ENCODE measurements around the gene GAK. TPM values are rescaled to one million over a fixed set of nuclear protein-coding genes. Genes with fewer than 3 reads are reported as not detected.

GAK gene
- total RNA-seq, 1 donor from 2014 or later, result 89.1 TPM

DNA sequence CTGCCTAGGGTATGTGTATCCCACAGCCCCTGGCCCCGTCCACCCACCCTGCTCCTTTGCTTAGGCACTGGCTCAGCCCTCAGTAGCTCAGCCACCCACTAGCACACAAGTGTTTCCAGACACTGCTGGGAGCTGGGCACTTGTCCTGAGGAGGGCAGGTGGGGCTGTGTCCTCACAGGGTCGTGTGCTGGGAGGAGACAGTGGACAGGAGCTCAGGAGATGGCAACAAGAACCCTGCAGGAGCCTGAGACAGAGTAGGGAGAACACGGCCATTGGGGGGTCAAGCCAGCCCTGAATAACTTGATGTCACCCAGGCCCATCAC lies 100.7 kb downstream of the GAK start:
- Histone ChIP-seq H3K4me3 (no peak overlapping the region), H3K4me1 (peaks cover 5% of the 10 kb centered on the region), H3K9me3 (no peaks in the 10 kb centered on the region), H3K36me3 (no peaks in the 10 kb centered on the region), H3K27ac (no peak overlapping the region), H3K27me3 (peaks cover 8% of the 10 kb centered on the region)
- TF ChIP-seq, protein P1, sequence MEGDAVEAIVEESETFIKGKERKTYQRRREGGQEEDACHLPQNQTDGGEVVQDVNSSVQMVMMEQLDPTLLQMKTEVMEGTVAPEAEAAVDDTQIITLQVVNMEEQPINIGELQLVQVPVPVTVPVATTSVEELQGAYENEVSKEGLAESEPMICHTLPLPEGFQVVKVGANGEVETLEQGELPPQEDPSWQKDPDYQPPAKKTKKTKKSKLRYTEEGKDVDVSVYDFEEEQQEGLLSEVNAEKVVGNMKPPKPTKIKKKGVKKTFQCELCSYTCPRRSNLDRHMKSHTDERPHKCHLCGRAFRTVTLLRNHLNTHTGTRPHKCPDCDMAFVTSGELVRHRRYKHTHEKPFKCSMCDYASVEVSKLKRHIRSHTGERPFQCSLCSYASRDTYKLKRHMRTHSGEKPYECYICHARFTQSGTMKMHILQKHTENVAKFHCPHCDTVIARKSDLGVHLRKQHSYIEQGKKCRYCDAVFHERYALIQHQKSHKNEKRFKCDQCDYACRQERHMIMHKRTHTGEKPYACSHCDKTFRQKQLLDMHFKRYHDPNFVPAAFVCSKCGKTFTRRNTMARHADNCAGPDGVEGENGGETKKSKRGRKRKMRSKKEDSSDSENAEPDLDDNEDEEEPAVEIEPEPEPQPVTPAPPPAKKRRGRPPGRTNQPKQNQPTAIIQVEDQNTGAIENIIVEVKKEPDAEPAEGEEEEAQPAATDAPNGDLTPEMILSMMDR (IDR thresholded peaks at IDR 0.05), result no peak
- TF ChIP-seq POLR2A (IDR thresholded peaks at IDR 0.05) (no peak), POLR2AphosphoS5 (IDR thresholded peaks at IDR 0.05; ENCODE audit: insufficient read depth in 1 of 2, low read depth in 1 of 2) (no peak)
- intact Hi-C loops (cut with DNase I), result no loop called here
- no peak for DNase-seq (ENCODE audit: extremely low spot score in 2 of 2)

GRCh38 chr4:830601-831482 lies 101.3 kb downstream of the GAK start:
- Histone ChIP-seq H3K4me3 (no peak overlapping the region), H3K36me3 (no peaks in the 10 kb centered on the region), H3K27ac (no peak overlapping the region), H3K4me1 (peaks cover 5% of the 10 kb centered on the region), H3K9me3 (no peaks in the 10 kb centered on the region), H3K27me3 (peaks cover 8% of the 10 kb centered on the region)
- no peak for DNase-seq (ENCODE audit: extremely low spot score in 2 of 2)
- intact Hi-C loops (cut with DNase I), result no loop called here
- TF ChIP-seq, protein P1 (IDR thresholded peaks at IDR 0.05), result no peak
- TF ChIP-seq POLR2AphosphoS5 (IDR thresholded peaks at IDR 0.05; ENCODE audit: insufficient read depth in 1 of 2, low read depth in 1 of 2) (no peak), POLR2A (IDR thresholded peaks at IDR 0.05) (no peak)

DNA sequence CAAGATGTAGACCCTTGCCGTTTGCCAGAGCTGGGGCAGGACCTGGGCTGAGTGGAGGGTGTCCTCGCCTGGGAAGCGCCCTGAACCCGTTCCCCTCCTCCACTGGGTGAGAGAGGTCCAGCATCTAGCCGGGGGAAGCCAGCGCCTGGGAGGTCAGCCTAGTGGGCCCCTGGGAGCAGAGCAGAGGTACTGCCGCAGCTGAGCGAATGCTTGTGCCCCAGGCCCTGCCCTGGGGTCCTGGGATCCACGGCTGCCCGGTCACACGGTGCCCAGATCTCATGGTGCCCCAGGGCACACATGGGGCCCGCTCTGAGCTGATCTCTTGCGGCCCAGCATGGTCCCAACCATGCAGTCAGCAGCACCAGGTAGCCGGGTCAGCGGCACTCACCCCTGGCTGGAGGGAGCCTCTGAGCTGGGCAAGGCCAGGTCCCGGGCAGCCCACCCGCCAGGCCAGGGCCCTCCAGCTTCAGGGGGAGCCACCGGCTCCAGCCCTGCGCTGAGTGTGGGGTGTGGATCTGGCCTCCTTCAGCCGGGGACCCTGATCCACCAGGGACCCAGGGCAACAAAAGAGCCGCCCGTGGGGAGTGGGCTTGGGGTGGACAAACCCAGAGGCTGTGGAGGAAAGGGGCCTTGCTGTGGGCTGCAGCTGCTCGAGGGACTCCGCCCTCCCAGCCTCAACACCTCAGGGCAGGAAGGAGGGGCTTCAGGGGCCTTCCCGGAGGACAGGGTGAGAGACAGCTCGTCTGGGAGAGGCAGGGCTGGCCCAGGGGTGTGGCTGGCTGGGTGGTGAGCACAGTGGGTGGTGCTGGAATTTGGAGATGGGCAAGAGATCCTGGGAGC lies 102.1 kb downstream of the GAK start:
- intact Hi-C loops (cut with DNase I), result no loop called here
- H3K27ac ChIP-seq, result no peak overlapping the region
- peaks cover 10% of the 10 kb centered on the region for H3K27me3 ChIP-seq
- H3K4me1 ChIP-seq, result peaks cover 13% of the 10 kb centered on the region
- TF ChIP-seq POLR2A (IDR thresholded peaks at IDR 0.05) (no peak), POLR2AphosphoS5 (IDR thresholded peaks at IDR 0.05; ENCODE audit: insufficient read depth in 1 of 2, low read depth in 1 of 2) (no peak)
- TF ChIP-seq, protein P1 (IDR thresholded peaks at IDR 0.05), result no peak
- H3K36me3 ChIP-seq, result no peaks in the 10 kb centered on the region
- H3K9me3 ChIP-seq, result no peaks in the 10 kb centered on the region
- no peak for DNase-seq (ENCODE audit: extremely low spot score in 2 of 2)
- H3K4me3 ChIP-seq, result no peak overlapping the region

- Histone ChIP-seq H3K27ac (no peak overlapping the region), H3K4me1 (peaks cover 13% of the 10 kb centered on the region), H3K27me3 (peaks cover 17% of the 10 kb centered on the region), H3K4me3 (no peak overlapping the region), H3K36me3 (no peaks in the 10 kb centered on the region), H3K9me3 (no peaks in the 10 kb centered on the region)
- intact Hi-C loops (cut with DNase I), result no loop called here
- TF ChIP-seq POLR2AphosphoS5 (IDR thresholded peaks at IDR 0.05; ENCODE audit: insufficient read depth in 1 of 2, low read depth in 1 of 2), result no peak
- TF ChIP-seq POLR2A (IDR thresholded peaks at IDR 0.05), result no peak
- TF ChIP-seq, protein P1 (IDR thresholded peaks at IDR 0.05), result no peak
- no peak for DNase-seq (ENCODE audit: extremely low spot score in 2 of 2)
Measured at GRCh38 chr4:829291-829690, 102.8 kb downstream of the GAK start.

All from vagina (tissue), 2 donors.